Measurements from ENCODE around the gene LRRC2.
A peak's percentile ranks its signal among the peaks of the same experiment; 100 is the strongest.

Gene LRRC2

DNA sequence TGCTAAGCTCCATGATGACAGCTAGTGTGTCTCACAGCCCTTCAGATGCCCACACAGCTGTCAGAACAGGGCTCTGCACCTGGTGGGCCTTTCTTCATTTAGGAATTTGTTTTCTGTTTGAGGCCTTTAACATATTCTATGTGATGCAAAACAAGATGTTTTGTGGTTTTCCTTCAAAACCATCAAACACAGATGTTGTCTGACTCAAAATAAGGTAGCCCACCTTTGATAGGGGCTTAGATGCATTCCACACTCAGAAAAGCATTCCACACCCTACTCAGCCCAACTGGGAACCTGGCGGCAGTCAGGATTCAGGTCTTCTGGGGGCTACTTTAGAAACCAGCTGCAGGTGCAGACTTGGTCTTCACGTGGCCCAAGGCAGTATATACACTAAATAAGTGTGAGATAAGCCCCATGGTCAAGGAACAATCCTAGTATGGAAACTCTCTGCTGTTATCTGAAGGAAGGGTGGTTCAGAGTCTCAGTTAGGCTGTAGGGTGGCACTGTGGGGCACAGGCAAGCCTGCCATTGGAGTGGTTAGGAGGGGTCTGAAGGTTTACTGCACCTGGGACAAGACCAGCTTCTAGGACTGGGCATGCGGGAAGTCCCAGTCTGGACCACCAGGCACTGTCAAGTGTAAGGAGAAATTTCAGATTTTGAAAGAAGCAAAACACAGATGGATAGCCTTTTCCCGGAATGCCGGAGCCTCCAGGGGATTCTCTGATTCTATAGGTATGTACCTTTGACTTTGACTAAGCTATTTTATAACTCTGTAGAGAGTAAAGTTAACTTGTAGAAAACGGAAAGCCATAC is 20.1 kb downstream of the LRRC2 start:
- TF ChIP-seq, protein P1, sequence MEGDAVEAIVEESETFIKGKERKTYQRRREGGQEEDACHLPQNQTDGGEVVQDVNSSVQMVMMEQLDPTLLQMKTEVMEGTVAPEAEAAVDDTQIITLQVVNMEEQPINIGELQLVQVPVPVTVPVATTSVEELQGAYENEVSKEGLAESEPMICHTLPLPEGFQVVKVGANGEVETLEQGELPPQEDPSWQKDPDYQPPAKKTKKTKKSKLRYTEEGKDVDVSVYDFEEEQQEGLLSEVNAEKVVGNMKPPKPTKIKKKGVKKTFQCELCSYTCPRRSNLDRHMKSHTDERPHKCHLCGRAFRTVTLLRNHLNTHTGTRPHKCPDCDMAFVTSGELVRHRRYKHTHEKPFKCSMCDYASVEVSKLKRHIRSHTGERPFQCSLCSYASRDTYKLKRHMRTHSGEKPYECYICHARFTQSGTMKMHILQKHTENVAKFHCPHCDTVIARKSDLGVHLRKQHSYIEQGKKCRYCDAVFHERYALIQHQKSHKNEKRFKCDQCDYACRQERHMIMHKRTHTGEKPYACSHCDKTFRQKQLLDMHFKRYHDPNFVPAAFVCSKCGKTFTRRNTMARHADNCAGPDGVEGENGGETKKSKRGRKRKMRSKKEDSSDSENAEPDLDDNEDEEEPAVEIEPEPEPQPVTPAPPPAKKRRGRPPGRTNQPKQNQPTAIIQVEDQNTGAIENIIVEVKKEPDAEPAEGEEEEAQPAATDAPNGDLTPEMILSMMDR (conservative IDR thresholded peaks at IDR 0.05; ENCODE audit: low read depth, low read length) = no peak
- DNase-seq (ENCODE audit: low read depth) = no peak
- no peak overlapping the region for H3K4me3 ChIP-seq (ENCODE audit: low read length)

DNA sequence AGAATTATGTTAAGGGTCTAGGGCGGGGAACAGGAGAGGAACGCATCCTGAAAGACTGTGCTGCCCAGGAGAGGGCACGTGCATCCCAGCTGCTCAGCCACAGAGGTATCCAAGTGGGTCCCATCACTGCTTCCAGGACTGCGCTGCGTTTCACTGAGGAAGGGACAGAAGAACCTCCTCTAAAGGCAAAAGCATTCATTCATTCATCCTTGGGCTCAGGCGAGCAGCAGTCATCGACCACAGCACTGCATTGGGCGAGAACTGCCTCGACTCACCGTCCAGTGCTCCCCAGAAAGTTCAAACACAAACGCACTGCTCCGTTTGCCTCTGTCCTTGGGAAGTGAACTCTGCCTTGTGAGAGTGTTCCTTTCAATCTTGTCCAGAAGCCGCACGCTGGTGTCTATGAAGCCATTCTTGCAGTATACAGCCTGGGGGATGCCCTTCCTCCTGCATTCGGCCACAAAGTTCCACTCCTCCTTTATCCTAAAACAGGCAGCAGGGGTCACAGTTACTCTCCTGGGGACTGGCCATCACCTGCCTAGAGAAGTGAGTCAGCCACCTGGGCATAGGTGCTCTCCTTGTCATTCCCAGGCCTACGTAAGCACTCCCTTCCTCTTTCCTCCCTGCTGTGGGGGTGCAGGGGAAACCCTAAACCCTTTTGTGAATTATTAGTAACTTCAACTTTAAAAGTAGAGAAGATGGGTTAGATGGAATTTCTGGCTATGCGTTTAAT is 21.2 kb downstream of the LRRC2 start:
- TF ChIP-seq, protein P1 (conservative IDR thresholded peaks at IDR 0.05; ENCODE audit: low read depth, low read length) = no peak
- DNase-seq (ENCODE audit: low read depth) = no peak
- H3K4me3 ChIP-seq (ENCODE audit: low read length) = no peak overlapping the region

DNA sequence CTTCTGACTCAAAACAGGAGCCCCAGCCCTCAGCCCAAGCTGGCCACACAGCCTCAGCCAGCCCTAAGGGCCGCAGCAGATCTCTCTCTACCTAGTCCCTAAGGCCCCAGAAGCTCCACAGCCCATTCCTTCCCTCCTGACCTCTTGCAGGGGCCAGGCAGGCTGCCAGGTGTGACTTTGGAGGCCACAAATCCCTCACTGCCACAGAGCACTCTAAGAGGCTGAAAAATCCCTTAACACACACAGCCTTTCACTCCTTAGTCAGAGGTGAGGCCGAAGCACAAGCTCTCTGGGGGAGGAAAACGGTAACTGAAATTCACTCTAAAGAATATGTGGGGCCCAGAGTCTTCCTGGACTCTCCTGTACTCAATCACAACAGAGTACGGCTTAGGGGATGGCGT is 23.3 kb downstream of the LRRC2 start:
- no peak overlapping the region for H3K4me3 ChIP-seq (ENCODE audit: low read length)
- TF ChIP-seq, protein P1 (conservative IDR thresholded peaks at IDR 0.05; ENCODE audit: low read depth, low read length) = no peak
- peak; percentile 61 for DNase-seq (ENCODE audit: low read depth)

DNA sequence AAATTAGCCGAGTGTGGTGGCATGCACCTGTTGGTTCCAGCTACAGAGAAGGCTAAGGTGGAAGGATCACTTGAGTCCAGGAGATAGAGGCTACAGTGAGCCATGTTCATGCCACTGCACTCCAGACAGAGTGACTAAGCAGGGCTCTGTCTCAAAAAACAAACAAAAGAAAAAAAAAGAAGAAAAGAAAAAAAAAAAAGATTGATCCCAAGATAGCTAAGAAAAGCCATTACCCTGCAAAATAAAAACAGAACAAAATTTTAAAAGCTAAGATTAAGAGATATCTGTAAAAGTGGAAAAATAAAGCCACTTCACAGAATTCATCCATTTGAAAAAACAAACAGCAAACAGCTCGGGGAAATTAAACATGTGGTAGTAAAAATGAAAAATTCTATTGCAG is 23.8 kb downstream of the LRRC2 start:
- no peak overlapping the region for H3K4me3 ChIP-seq (ENCODE audit: low read length)
- DNase-seq (ENCODE audit: low read depth) = no peak
- TF ChIP-seq, protein P1 (conservative IDR thresholded peaks at IDR 0.05; ENCODE audit: low read depth, low read length) = no peak

DNA sequence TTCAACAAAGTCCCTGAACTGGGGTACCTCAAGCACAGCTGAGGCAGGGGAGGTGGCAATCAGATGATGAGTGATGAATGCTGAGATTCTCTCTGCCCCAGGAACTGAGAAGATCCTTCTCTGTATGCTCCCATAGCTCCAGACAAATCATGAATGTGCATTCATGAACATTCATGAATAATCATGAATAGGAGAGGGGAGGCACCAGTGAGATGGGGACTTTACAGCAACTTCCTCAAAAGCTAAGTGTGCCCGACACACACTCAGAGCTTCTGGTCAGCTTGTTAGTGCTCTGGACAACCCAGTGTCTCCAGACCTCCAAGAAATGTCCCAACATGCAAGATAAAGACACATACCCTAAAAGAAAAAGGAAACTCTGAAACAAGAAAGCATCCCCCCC is 24.3 kb downstream of the LRRC2 start:
- no peak for DNase-seq (ENCODE audit: low read depth)
- TF ChIP-seq, protein P1 (conservative IDR thresholded peaks at IDR 0.05; ENCODE audit: low read depth, low read length) = no peak
- no peak overlapping the region for H3K4me3 ChIP-seq (ENCODE audit: low read length)

DNA sequence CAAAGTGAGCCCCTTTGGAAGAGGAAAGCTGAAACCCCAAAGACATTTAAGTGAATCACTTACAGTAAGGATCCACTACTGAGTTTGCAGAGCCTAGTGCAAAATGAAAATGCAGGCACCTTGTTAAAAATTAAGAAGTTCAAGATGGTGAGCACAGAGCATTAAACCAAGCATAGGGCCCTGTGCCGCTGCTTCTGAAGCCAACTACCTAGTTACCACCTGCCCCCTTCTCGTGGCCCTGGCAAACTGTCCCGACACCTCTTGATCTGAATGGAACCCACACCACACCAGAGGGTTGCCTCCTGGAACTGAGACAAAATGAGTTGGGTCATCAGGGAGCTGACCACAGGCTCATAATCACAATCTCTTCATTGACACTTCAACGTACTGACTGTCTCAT is 25.6 kb downstream of the LRRC2 start:
- TF ChIP-seq, protein P1 (conservative IDR thresholded peaks at IDR 0.05; ENCODE audit: low read depth, low read length) = no peak
- DNase-seq (ENCODE audit: low read depth) = no peak
- H3K4me3 ChIP-seq (ENCODE audit: low read length) = no peak overlapping the region
